ENCODE measurements around the gene SSH2. TPM values are rescaled to one million over a fixed set of nuclear protein-coding genes. Genes with fewer than 3 reads are reported as not detected.

The SSH2 gene
- total and polyA plus RNA-seq, 4 donors, result 7.5 to 14.1 (median 11.2) TPM

- 85% methylated on average over 5 of the region's 5 CpGs for WGBS
- DNase-seq (ENCODE audit: low spot score), result no peak
- no peaks in the 10 kb centered on the region for H3K9me3 ChIP-seq (ENCODE audit: control insufficient read depth in 4 of 4, low read length in 3 of 4)
- H3K4me1 ChIP-seq (ENCODE audit: control insufficient read depth in 4 of 4, insufficient read depth in 4 of 4, low read length in 3 of 4), result no peaks in the 10 kb centered on the region
- no peaks in the 10 kb centered on the region for H3K36me3 ChIP-seq (ENCODE audit: control insufficient read depth in 4 of 4, insufficient read depth in 3 of 4, low read depth in 1 of 4, low read length in 3 of 4)
- no peak overlapping the region for H3K4me3 ChIP-seq (ENCODE audit: low read depth in 1 of 3, low read length in 3 of 3)
- no peak overlapping the region for H3K9ac ChIP-seq (ENCODE audit: low read depth in 1 of 2, low read length in 2 of 2)
- no peak overlapping the region for H3K27ac ChIP-seq (ENCODE audit: low read depth in 1 of 2, low read length in 2 of 2)
- TF ChIP-seq SP1 (IDR thresholded peaks at IDR 0.05) (no peak), FOXA2 (IDR thresholded peaks at IDR 0.05) (no peak), ATF3 (IDR thresholded peaks at IDR 0.05) (no peak), EGR1 (IDR thresholded peaks at IDR 0.05; ENCODE audit: low read depth in 2 of 2) (no peak), FOXA1 (IDR thresholded peaks at IDR 0.05) (no peak), GABPA (IDR thresholded peaks at IDR 0.05 in 1 of 2, conservative IDR thresholded peaks at IDR 0.05 in 1 of 2) (no peak), NR2F2 (IDR thresholded peaks at IDR 0.05) (no peak), YY1 (IDR thresholded peaks at IDR 0.05) (no peak), MAX (IDR thresholded peaks at IDR 0.05) (no peak), HNF4A (conservative IDR thresholded peaks at IDR 0.05) (no peak), TAF1 (conservative IDR thresholded peaks at IDR 0.05) (no peak), JUND (IDR thresholded peaks at IDR 0.05) (no peak), REST (IDR thresholded peaks at IDR 0.05) (no peak)
- TF ChIP-seq, protein P1, sequence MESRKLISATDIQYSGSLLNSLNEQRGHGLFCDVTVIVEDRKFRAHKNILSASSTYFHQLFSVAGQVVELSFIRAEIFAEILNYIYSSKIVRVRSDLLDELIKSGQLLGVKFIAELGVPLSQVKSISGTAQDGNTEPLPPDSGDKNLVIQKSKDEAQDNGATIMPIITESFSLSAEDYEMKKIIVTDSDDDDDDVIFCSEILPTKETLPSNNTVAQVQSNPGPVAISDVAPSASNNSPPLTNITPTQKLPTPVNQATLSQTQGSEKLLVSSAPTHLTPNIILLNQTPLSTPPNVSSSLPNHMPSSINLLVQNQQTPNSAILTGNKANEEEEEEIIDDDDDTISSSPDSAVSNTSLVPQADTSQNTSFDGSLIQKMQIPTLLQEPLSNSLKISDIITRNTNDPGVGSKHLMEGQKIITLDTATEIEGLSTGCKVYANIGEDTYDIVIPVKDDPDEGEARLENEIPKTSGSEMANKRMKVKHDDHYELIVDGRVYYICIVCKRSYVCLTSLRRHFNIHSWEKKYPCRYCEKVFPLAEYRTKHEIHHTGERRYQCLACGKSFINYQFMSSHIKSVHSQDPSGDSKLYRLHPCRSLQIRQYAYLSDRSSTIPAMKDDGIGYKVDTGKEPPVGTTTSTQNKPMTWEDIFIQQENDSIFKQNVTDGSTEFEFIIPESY (IDR thresholded peaks at IDR 0.05), result no peak
- H3K27me3 ChIP-seq (ENCODE audit: control insufficient read depth in 4 of 4, insufficient read depth in 4 of 4, low read length in 3 of 4), result no peaks in the 10 kb centered on the region
Observed at GRCh38 chr17:29968271-29968670, 38.2 kb upstream of the SSH2 start.

DNA sequence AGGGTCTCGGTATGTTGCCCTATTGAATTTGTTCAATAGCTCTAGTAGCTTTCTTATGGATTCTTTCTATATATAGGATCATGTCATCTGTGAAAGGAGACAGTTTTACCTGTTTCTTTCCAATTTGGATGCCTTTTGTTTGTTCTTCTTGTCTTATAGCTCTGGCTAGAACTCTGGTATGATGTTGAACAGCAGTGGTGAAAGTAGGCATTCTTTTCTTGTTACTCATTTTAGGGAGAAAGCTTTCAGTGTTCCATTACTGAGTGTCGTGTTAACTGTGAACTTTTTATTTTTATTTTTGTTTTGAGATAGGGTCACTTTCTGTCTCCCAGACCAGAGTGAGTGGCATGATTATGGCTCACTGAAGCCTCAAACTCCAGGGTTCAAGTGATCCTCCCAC lies 32.6 kb upstream of the SSH2 start:
- H3K36me3 ChIP-seq (ENCODE audit: control insufficient read depth in 4 of 4, insufficient read depth in 3 of 4, low read depth in 1 of 4, low read length in 3 of 4), result no peaks in the 10 kb centered on the region
- H3K27ac ChIP-seq (ENCODE audit: low read depth in 1 of 2, low read length in 2 of 2), result no peak overlapping the region
- H3K9me3 ChIP-seq (ENCODE audit: control insufficient read depth in 4 of 4, low read length in 3 of 4), result peaks cover 0 to 5% (median 0%) of the 10 kb centered on the region in 4 donors
- no peak for TF ChIP-seq SP1 (IDR thresholded peaks at IDR 0.05)
- TF ChIP-seq RAD21 (IDR thresholded peaks at IDR 0.05), result no peak
- no peak for TF ChIP-seq TAF1 (conservative IDR thresholded peaks at IDR 0.05)
- no peak for TF ChIP-seq RXRA (IDR thresholded peaks at IDR 0.05)
- no peak for TF ChIP-seq YY1 (IDR thresholded peaks at IDR 0.05)
- no peak for TF ChIP-seq NR2F2 (IDR thresholded peaks at IDR 0.05)
- H3K27me3 ChIP-seq (ENCODE audit: control insufficient read depth in 4 of 4, insufficient read depth in 4 of 4, low read length in 3 of 4), result no peaks in the 10 kb centered on the region
- H3K4me3 ChIP-seq (ENCODE audit: low read depth in 1 of 3, low read length in 3 of 3), result no peak overlapping the region
- no peak for DNase-seq (ENCODE audit: low spot score)
- H3K4me1 ChIP-seq (ENCODE audit: control insufficient read depth in 4 of 4, insufficient read depth in 4 of 4, low read length in 3 of 4), result no peaks in the 10 kb centered on the region
- WGBS, result 94% methylated on average over 2 of the region's 2 CpGs
- no peak overlapping the region for H3K9ac ChIP-seq (ENCODE audit: low read depth in 1 of 2, low read length in 2 of 2)
